ENCODE data around the gene PLEKHA6.
"Not testable (repeated sequence)": the region's sequence is repeated elsewhere in the genome, so short reads cannot be mapped to it uniquely, and the experiment has no call there.

Gene PLEKHA6

DNA sequence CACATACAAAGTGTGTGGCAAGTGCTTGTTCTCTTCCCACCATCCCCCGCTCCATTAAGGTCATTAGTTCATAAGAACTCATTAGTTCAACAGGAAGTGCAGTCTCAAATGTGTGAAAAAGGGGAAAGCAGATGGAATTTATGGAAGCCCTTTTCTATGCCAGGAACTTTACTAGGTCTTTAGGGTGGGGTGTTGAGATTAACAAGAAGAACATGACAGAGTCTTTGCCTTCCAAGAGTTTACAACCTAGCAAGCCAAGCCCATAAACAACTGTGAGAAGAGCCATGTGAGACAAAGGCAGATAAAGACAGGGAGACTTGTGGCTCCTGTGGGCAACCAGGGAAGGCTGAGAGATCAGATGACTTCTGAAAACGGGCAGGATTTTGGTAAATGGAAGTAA lies 21.4 kb downstream of the PLEKHA6 start:
- no peak for DNase-seq (ENCODE audit: low read depth in 2 of 2, low spot score in 1 of 2)

DNA sequence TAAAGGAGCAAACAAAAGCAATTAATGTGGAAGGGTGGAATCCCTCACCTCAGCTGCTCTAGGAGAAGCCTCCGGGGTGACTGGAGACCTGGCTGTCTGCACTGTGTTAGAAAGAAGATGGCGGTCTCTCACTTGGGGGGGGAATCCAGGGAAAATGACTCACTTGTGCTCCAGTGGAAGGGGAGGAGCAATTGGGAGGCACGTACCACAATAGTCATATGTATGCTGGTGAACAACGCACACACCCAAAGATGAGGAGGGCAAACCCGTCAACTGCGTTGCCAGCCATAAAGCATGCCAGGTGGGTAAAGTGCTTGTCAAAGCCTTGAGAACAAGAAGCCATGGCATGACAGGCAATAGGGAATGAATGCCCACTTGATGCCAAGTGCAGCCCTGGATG lies 22.1 kb downstream of the PLEKHA6 start:
- no peak for DNase-seq (ENCODE audit: low read depth in 2 of 2, low spot score in 1 of 2)

DNA sequence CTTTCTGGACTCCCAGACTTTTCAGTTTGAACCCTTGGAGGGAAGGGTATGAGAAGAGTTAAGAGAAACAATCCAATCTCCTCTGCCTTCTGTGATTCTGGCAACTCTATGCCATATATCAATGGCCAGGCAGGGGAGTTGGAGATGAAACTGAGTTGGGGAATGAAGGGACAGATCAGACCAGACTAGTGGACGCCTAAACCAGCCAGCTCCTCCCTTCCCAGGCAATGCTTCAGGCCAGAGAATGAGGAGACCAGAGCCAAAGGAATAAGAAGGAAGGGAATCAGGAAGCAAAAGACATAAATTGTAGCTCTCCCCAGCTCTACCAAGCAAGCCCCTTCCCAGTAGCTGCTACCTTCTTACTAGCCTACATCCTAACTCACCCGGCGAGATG lies 22.7 kb downstream of the PLEKHA6 start:
- DNase-seq (ENCODE audit: low read depth in 2 of 2, low spot score in 1 of 2): no peak

DNA sequence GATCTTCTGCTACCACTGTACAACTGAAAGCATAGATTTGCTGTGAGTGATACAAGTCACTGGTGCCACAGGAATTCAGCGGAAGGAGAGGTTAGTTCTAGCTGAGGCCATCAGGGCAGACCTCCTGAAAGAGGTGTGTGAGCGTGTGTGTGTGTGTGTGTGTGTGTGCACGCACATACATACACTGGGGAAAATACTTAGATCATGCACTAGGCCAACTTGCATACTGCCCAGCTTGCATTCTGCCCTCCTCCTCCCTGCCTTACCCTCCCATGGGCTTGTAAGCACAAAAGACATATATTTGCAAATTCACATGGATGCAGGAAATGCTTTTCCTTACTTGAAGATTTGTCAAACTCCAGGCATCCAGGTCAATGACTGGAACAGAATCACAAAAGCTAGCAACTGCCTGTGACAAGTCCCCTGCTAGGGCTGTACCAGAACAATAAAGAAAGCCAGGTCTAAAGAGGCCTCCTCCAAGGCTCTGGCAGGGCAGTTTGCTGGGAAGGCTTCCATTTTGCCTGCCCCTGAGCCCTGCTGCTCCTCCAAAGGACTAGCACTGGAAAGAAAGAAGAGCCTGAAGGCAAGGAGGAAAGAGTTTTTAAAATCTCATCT lies 23.2 kb downstream of the PLEKHA6 start:
- no peak for DNase-seq (ENCODE audit: low read depth in 2 of 2, low spot score in 1 of 2)

DNA sequence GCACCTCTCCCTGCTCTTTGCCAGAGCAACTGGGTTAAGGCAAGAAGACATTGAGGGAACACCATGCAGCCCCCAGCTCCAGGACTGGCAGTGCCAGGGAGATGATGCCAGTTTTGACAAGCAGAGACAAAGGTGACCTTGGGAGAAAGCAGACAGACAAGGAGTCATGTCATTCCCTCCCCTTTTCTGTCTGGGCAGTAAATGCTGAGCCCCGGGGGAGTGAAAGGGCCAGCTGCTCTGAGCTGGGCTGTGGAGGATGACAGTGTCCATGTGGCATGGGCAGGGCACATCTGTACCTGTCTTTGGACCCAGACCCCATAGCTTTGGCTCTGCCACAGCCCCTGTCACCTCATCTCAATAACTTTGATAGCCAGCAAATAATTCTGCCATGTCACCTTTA lies 24.2 kb downstream of the PLEKHA6 start:
- DNase-seq (ENCODE audit: low read depth in 2 of 2, low spot score in 1 of 2): no peak

DNA sequence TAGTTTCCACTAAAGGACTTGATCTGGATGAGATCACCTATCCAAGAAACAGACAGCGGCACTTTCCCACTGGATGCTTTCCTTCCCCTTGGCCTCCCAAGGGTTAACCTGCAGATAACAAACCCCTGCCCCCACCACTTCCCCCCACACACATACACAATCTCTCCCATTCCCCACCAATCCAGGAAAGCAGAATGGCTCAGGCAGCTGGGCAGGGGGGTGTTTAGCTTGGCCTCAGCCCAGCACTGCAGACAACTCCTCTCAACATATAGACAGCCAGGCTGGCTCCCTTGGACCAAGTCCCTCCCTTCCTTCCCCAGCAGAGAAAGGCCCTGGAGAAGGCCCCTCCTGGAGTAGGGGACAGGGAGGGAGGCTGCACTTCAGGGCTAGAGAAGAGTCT lies 24.6 kb downstream of the PLEKHA6 start:
- no peak for DNase-seq (ENCODE audit: low read depth in 2 of 2, low spot score in 1 of 2)

DNA sequence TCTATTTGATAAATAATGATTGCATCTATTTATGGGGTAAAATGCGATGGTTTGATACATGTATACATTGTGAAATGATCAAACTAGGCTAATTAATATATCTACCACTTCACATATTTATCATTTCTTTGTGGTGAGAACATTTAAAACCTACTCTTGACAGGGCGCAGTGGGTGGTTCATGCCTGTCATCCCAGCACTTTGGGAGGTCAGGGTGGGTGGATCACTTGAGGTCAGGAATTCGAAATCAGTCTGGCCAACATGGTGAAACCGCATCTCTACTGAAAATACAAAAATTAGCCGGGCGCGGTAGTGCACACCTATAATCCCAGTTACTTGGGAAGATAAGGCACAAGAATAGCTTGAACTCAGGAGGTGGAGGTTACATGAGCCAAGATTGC lies 25.3 kb downstream of the PLEKHA6 start:
- no peak for DNase-seq (ENCODE audit: low read depth in 2 of 2, low spot score in 1 of 2)

DNA sequence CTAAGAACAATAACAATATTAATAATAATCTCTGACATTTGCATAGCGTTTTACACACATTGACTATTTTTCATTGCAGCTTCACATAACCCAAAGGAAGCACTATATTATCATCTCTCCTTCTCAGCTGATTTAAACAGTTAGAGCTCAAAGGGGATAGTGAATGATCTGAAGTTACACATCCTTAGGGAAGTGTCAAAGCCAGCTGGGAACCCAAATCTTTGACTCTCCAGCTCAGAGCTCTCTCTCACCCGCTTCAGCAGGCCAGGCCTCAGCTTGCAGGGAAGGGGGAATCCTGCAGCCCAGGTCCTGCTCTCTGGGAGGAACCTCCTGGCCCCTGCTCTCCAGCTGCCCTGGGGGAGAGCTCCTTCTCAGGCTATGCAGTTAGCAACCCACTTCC lies 26.3 kb downstream of the PLEKHA6 start:
- no peak for DNase-seq (ENCODE audit: low read depth in 2 of 2, low spot score in 1 of 2)

DNA sequence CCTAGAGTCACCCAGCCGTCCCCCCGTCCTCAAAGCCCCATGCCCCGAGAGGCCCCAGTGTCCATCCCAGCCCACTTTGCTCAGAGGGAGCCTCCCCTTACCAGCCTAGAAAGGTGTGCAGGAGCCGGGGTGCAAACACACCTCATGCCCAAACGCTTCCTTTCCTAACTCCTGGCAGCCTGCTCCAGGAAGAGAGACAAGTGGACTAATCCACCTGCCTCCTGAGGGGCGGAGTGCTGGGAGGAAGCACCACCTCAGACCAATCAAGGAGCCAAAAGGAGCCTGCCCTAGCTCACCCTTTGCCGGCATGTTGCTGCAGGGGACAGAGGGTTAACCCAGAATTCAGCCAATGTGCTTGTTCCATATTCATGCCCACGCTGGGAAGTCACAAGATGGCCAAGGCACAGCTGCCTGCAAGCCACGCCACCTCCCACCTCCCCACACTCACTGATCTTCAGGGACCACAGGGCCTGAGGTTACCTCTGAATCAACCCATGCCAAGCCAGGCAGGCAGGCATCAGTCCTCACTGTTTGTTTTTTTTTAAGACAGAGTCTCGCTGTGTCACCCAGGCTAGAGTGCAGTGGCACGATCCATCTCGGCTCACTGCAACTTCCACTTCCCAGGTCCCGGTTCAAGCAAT lies 27.8 kb downstream of the PLEKHA6 start:
- DNase-seq (ENCODE audit: low read depth in 2 of 2, low spot score in 1 of 2): no peak

DNA sequence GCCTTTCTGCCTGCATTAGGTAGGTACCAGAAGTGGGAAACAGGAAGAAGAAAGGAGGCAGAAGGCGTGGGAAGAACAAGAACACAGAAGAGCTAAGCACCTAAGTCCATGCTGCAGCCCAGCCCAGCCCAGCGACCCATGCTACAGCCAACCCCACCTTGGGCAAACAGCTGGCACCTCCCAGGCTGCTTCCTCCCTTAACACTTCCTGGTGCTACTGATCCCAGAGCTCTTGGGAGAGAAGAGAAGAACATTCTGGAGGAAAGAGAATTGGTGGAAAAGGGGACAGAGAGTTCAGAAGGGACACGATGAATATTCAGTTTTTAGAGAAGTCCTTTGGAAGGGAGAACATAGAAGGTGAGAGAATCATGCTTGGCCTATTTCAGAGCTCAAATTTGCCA lies 28.5 kb downstream of the PLEKHA6 start:
- no peak for DNase-seq (ENCODE audit: low read depth in 2 of 2, low spot score in 1 of 2)

DNA sequence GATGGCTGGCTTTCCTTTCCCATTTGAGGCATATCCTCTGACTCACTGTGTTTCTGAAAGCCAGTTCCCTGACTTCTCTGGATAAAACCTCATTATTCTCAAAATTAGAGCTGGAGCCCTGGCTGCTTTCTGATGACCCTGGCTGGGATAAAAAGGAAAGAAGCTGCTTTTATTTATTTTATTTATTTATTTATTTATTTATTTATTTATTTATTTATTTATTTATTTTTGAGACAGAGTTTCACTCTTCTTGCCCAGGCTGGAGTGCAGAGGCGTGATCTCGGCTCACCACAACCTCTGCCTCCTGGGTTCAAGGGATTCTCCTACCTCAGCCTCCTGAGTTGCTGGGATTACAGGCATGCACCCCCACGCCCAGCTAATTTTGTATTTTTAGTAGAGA lies 31.9 kb downstream of the PLEKHA6 start:
- DNase-seq (ENCODE audit: low read depth in 2 of 2, low spot score in 1 of 2): not testable (repeated sequence)

DNA sequence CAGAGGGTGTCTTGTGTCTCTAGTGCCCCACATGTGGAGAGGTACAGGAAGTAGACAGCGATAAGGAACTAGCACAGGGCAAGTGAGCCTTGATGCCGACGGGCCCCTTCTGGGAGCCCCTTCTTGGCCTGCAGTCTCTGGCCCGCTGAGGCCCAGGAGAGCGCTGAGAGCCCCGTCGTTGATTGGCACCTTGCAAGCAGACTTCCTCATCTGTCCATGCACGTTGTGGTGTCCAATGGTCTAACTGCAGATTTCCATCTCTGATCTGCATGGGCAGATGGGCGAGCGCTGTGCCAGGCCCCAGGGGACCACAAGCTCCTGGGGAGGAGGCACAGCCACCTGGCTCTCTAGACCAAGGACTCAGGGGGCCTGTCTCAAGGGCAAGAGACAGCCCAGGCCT lies 32.4 kb downstream of the PLEKHA6 start:
- no peak for DNase-seq (ENCODE audit: low read depth in 2 of 2, low spot score in 1 of 2)

DNA sequence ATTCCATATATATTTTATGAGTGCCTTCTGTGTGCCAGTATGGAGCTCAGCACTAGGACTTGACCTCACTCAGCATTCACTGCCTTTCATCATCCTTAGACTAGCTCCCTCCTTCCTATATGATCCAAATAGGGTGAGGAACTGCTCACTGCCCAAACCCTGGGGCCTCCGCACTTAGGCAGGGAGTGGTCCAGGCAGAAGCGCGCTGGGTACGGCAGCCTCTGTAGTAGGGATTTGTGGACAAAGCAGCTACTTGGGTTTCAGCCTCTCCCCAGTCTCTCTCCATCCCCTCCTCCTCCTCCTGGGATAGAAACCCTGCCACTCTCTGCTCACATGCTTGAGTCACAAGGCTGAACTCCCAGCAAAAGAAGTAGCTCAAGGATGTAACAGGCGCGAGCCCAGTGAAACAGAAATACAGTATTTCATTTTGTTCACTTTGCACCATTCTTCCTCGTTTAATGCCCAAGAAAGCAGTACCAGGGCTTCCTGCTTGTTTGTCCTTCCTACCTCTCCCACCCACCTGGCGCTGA lies 32.9 kb downstream of the PLEKHA6 start:
- DNase-seq (ENCODE audit: low read depth in 2 of 2, low spot score in 1 of 2): no peak

DNA sequence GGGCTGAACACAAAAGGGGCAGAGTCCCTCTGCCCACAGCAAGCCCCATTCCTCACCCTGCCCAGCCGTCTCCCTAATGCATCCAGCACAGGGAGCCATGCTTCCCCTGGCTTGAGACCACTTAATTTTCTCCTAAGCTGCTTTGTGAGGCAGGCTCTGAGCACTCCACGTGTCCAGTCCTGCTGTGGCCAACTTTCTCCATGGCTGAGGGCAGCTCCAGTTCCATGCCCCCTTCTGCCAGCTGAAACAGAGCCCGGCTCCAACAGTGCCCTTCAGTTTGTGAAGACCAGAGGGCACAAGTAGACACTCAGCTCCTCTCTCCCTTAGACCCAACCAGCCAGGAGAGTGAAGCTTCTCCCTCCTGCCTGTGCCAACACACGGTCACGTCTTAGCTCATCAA lies 33.8 kb downstream of the PLEKHA6 start:
- DNase-seq (ENCODE audit: low read depth in 2 of 2, low spot score in 1 of 2): no peak

DNA sequence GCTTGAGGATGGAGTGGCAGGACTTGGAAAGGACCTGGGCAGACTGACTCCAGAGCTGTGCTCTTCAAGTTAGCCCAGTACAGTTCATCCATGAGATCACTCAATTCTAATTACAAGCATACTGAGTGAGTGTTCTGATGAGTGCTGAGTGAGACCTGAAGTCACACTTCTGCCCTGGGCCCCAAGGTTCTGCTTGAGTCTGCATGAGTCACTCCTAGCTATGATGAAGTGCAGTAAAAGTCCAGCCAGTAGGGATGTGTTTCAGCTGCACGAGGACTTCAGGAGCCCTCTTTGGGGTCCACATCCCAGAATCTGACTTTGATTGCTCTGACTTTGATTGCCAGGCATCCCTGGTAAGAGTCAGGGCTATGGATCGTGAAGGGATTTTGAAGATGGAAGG lies 35.8 kb downstream of the PLEKHA6 start:
- DNase-seq (ENCODE audit: low read depth in 2 of 2, low spot score in 1 of 2): no peak

DNA sequence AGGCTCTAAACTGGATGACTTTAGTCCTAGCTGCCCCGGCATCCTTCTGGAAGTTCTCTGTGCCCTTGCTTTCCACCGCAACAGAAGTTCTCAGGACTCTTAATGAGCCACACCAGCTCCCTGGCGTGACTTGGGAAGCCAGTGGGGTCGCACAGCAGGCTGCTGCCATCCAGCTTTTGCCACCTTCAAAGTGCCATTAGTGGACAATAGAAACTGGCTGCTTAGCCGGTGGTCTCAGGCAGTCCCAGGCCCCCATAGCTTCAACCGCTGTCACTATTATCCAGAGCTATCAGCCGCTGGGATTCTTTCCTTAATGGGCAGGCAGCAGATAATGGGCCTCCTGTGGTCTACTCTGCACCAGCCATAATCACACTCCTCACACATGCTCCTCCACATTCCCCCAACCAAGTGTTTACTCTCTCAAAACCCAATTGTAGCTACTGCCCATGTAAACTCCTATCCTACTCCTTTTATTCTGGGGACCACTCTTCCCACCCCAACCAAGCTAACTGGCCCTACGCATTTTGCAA lies 37.3 kb downstream of the PLEKHA6 start:
- DNase-seq (ENCODE audit: low read depth in 2 of 2, low spot score in 1 of 2): no peak

DNA sequence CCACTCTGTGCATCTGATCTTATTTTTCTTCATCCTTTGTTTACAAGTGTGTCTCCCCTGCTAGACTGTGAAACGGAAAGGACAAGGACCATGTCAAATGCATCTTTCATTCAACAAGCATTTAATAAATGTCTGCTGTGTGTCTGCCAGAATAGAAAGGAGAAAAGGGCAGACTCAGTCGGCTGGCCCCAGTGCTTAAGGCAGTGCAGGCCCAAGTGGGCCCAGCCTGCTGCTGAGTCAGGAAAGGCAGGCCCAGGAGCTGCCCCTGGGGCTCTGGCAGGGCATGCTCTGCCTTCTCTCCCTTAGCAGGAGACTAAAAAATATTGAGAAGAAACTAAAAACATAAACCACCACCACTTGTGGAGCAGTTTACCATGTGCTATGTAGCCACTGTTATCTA lies 38.1 kb downstream of the PLEKHA6 start:
- DNase-seq (ENCODE audit: low read depth in 2 of 2, low spot score in 1 of 2): no peak

DNA sequence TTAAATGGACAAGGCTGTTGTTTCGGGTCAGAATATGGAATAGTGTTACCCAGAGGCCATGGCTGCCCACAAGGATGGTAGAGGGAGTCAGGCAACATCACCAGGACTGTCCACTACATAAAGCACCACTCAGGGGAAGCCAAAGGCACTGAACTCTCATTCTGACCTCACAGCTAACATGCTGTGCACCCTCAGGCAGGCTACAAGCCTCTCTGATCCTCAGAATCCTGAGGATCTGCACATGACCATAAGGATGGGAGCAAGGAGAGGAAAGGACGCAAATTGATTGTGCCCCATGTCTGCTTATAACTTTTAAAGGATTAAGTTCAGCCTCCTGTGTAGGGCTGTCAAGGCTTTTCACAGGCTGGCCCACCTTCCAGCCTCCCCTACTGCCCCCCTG lies 38.7 kb downstream of the PLEKHA6 start:
- DNase-seq (ENCODE audit: low read depth in 2 of 2, low spot score in 1 of 2): no peak

DNA sequence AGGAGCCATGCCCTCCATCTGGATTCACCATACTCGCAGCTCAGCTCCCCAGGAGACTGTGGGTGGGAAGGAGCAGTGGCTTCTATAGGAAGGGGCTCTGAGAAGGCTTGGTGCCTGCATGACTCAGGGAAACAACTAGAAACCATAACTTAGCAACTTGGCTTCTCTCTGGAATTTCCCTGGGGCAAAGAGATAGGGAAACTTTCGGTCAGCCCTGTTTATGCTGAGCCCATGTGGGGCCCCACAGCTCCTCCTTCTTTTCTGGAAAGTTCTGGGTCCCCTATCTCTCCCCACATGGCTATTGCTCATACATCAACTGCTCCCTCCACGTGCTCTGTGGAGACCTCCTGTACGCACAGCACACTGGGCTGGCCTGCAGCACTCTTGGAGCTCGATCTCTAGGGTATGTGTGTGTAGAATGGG lies 39.3 kb downstream of the PLEKHA6 start:
- no peak for DNase-seq (ENCODE audit: low read depth in 2 of 2, low spot score in 1 of 2)

DNA sequence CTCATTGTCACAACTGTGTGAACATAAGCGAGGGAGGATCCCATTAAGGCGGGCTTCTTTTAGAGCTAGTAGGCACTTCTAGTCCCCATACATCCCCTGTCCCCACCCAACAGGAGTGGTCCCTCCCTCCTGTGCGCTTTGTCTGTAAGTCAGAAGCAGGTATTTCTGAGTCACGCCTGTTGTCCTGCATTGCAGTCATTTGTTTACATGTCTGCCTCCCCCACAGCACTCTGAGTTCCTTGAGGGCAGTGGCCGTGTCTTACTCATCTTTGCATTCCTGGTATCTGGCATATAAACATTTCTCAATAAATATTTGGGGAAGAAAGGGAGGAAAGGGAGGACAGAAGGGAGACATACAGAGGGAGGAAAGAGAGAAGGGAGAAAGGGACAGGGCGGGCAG lies 40.3 kb downstream of the PLEKHA6 start:
- no peak for DNase-seq (ENCODE audit: low read depth in 2 of 2, low spot score in 1 of 2)

DNA sequence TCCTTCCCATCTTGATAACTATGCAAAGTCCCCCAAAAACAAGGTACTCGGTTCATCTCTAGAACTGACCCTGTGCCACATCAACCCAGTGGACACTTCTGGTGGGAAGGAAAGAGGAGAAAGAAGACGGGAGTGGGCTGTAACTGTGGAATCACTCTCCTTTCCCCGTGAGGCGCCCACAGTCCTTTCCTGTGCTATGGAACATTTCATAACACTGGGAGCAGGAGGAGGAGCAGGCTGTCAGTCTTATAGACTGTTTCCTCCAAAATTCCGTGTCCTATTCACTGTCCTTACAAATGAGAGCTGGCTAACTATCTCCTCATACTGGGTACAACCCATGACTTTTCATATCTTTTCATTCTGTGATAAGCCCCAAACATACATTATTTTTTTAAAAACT lies 40.7 kb downstream of the PLEKHA6 start:
- DNase-seq (ENCODE audit: low read depth in 2 of 2, low spot score in 1 of 2): no peak

DNA sequence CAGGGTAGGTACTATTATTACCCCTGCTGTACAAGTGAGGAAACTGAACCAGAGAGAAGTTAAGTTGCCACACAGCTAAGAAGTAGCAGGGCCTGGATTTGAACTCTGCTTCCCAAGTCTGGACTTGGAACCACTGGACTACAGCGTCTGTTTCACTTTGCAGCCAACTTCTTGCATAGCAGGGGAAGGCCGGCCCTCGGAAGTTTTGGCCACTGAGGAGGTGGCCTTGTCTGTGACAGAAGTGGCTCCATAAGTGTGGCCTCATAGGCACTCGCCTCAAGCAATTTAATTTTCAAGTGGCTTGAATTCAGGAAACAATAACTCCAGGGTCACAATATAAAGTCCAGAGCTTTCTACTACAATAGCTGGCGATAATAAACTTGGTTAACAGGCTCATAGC lies 41.4 kb downstream of the PLEKHA6 start:
- no peak for DNase-seq (ENCODE audit: low read depth in 2 of 2, low spot score in 1 of 2)

DNA sequence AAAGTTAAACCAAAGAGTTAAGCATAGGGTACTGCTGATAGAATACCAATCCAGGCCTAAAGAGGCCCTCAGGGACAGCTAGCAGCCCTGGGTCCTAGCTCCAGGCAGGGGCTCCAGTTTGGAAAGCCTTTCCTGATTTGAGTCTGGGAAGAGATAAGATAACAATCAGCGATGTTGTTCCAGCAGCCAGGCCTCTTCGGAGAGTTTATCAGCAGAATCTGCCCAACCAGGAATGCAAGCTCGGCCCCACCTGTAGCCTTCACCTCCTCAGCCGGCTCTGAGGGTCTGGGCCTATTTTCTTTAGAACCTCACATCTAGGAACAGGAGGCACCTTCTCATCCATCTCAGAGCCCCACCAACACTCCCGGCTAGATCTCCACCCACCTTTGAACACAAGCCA lies 42.6 kb downstream of the PLEKHA6 start:
- no peak for DNase-seq (ENCODE audit: low read depth in 2 of 2, low spot score in 1 of 2)

All from stimulated activated CD8-positive, alpha-beta memory T cell treated with anti-CD3 and anti-CD28 coated beads, Interleukin-4, amount 100 ng/mL, for 1 hour (primary cell).